ENCODE data around the gene MTIF3. TPM values are rescaled to one million over a fixed set of nuclear protein-coding genes. Genes with fewer than 3 reads are reported as not detected.

The MTIF3 gene, protein sequence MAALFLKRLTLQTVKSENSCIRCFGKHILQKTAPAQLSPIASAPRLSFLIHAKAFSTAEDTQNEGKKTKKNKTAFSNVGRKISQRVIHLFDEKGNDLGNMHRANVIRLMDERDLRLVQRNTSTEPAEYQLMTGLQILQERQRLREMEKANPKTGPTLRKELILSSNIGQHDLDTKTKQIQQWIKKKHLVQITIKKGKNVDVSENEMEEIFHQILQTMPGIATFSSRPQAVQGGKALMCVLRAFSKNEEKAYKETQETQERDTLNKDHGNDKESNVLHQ
- 38.2 and 59.7 TPM in 2 replicates for total RNA-seq

DNA sequence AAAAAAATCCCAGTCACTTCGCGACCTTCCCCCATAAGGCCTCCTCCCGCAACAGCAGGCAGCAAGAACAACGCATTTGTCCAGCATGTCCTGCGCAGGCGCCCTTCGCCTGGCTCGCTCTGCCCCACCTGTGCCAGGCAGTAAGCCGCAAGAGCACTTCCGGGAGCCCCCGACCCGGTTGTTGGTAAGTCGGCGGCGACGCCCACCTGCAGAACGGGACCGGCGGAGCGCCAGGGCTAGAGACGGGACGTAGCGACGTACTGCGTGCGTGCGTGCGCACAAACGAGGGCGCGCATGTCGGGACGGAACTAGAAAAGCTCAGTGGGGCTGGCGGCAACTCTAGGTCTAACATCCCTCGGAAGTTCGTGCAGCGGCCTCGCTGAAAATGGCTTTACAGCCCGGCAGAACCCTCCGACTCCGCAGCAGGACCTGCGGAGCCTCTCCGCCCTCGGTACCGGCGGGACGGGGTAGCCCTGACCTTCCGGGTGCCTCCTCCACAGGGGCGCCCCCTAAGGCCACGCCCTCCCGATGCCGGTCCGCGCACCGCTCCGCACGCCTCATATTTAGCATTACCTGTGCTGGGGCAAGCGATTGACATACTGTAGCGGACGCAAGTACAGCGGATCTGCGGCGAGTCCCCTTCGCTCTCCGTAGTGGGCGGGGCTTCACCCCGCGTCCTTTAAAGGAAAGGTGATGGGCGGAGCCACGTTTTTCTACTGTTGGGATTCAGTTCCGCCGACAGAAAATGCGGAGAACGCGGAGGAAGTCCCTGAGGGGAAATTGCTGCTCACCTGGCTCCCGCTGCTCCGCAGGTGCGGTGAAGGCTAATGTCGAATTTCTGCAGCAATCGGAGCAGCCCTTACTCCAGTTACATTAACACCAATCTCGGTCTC lies at the start of gene MTIF3:
Gene MTIF3 (minus strand): TSS at position 629 of the 893 bp plus-strand sequence. CDS start 10,116 bp downstream, outside the sequence.

GRCh38 chr13:27424246-27425157 lies 25.9 kb downstream of the MTIF3 start, which contains the start of gene GTF3A:
TSS of gene GTF3A (plus strand) at chr13:27424619.

Other genes starting within 250 kb of the MTIF3 start
- gene RPL21, start 199.0 kb downstream of the MTIF3 start, total RNA-seq, result 908 and 989 TPM in 2 replicates
- gene RASL11A, start 179.7 kb downstream of the MTIF3 start, total RNA-seq, result 35.0 and 59.2 TPM in 2 replicates
- 44.8 and 67.6 TPM in 2 replicates for gene GTF3A, start 25.9 kb downstream of the MTIF3 start, total RNA-seq
- gene LNX2, start 170.0 kb upstream of the MTIF3 start, total RNA-seq, result 3.6 and 6.1 TPM in 2 replicates
- gene POLR1D, start 171.3 kb upstream of the MTIF3 start, total RNA-seq, result 41.4 and 58.9 TPM in 2 replicates

All from bronchial smooth muscle cell (primary cell).